Glutamatergic neuron (in vitro differentiated cells): ENCODE data around the gene SIPA1. TPM values are rescaled to one million over a fixed set of nuclear protein-coding genes. Genes with fewer than 3 reads are reported as not detected.

Experiments used
- DNase-seq: peaks from one replicate; pipeline ENCODE4 v3.0.0; 2022
- H3K27ac Mint-ChIP-seq: one replicate; pipeline ENCODE4 v1.8.0; 2020; ENCODE audit warnings: mild to moderate bottlenecking, mixed read lengths, inconsistent platforms; ENCODE audit not compliant: unreplicated experiment
- H3K27me3 Mint-ChIP-seq: one replicate; pipeline ENCODE4 v1.8.0; 2020; ENCODE audit warnings: mild to moderate bottlenecking, moderate library complexity, mixed read lengths, inconsistent platforms; ENCODE audit not compliant: unreplicated experiment
- H3K36me3 Mint-ChIP-seq: one replicate; pipeline ENCODE4 v1.8.0; 2020; ENCODE audit warnings: mild to moderate bottlenecking, mixed read lengths, inconsistent platforms; ENCODE audit not compliant: unreplicated experiment
- H3K4me1 Mint-ChIP-seq: one replicate; pipeline ENCODE4 v1.8.0; 2020; ENCODE audit warnings: mild to moderate bottlenecking, low read depth, mixed read lengths, inconsistent platforms; ENCODE audit not compliant: unreplicated experiment
- H3K4me3 Mint-ChIP-seq: one replicate; pipeline ENCODE4 v1.8.0; 2020; ENCODE audit warnings: mild to moderate bottlenecking, mixed read lengths, inconsistent platforms; ENCODE audit not compliant: unreplicated experiment
- H3K9me3 Mint-ChIP-seq: one replicate; pipeline ENCODE4 v1.8.0; 2020; ENCODE audit warnings: mild to moderate bottlenecking, moderate library complexity, mixed read lengths, inconsistent platforms; ENCODE audit not compliant: unreplicated experiment
- total RNA-seq: library from RNA; stranded (reverse); fragmentation: NEBNext Ultra II Directional; extraction: Animal tissue kit (Norgen Biotek cat#: 25700); gene quantifications from one replicate; pipeline ENCODE4 v1.2.1, GENCODE V29; 2021; ENCODE audit not compliant: unreplicated experiment
- TF ChIP-seq, protein P1 (sequence below): fragments of 200-600 bp; sonication (generic); IDR thresholded peaks from one replicate; pipeline ENCODE4 v1.5.0; 2021; ENCODE audit not compliant: partially characterized antibody, unreplicated experiment

SIPA1 gene
- total RNA-seq, 1 donor from 2014 or later: 21.4 TPM

GRCh38 chr11:65652511-65653228 is 14.8 kb downstream of the SIPA1 start:
- H3K27ac Mint-ChIP-seq: peak overlapping the region; percentile 99
- H3K4me1 Mint-ChIP-seq: peaks cover 12% of the 10 kb centered on the region
- DNase-seq: peak; percentile 93
- TF ChIP-seq, protein P1, sequence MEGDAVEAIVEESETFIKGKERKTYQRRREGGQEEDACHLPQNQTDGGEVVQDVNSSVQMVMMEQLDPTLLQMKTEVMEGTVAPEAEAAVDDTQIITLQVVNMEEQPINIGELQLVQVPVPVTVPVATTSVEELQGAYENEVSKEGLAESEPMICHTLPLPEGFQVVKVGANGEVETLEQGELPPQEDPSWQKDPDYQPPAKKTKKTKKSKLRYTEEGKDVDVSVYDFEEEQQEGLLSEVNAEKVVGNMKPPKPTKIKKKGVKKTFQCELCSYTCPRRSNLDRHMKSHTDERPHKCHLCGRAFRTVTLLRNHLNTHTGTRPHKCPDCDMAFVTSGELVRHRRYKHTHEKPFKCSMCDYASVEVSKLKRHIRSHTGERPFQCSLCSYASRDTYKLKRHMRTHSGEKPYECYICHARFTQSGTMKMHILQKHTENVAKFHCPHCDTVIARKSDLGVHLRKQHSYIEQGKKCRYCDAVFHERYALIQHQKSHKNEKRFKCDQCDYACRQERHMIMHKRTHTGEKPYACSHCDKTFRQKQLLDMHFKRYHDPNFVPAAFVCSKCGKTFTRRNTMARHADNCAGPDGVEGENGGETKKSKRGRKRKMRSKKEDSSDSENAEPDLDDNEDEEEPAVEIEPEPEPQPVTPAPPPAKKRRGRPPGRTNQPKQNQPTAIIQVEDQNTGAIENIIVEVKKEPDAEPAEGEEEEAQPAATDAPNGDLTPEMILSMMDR: no peak
- H3K9me3 Mint-ChIP-seq: peaks cover 18% of the 10 kb centered on the region
- H3K36me3 Mint-ChIP-seq: peaks cover 6% of the 10 kb centered on the region
- peaks cover 19% of the 10 kb centered on the region for H3K27me3 Mint-ChIP-seq
- peak overlapping the region; percentile 90 for H3K4me3 Mint-ChIP-seq

DNA sequence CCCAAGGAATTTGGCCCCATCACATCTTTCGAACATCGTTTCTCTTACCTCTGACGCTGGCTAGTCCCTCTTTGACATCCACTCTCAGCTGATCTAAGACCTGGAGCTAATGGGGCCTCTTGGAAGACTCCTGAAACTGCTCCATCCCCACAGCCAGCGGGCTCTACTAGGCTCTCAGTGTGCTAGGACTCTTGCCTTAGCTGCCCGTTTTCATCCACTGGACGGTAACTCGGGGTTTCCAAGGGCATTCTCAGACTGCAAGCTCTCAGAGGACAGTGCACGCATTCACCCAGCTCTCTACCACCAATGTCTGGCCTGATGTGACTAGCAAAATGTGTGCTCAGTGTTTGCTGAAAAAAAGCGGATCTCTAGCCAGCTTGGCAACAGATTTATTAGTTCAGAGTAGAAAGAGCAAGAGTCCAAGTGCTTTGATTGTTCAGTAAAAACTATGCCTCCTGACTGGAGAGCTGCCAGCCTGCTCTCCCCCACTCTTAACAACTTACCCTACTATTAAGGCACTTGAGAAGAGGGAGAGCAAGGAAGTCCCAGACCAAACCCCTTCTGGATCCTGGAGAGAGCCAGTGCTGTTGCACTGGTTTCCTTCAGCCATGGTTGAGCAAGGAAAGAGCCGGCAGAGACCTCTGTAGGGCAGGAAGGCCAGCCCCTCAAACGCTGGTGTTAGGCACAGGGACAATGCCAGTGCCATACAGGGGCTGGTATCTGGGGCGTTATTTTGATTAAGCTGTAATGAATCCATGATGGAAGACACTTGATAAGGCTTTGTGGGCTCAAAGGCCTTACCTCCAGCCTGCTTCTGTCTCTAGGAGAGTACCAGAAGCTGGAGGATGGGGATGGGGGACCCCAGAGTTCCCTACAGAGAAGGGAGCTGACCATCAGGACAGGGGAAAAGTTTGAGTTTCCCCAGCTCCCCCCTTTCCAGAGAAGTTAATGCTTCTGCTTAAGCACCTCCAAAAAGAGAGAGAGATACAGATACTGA is 15.6 kb downstream of the SIPA1 start:
- Mint-ChIP-seq H3K4me1 (peaks cover 12% of the 10 kb centered on the region), H3K27ac (peak overlapping the region; percentile 99), H3K4me3 (peak overlapping the region; percentile 90), H3K9me3 (peaks cover 14% of the 10 kb centered on the region), H3K36me3 (peaks cover 6% of the 10 kb centered on the region), H3K27me3 (peaks cover 15% of the 10 kb centered on the region)
- TF ChIP-seq, protein P1: no peak
- no peak for DNase-seq

GRCh38 chr11:65654375-65655349 is 16.8 kb downstream of the SIPA1 start:
- TF ChIP-seq, protein P1: no peak
- no peak overlapping the region for H3K4me3 Mint-ChIP-seq
- peaks cover 13% of the 10 kb centered on the region for H3K36me3 Mint-ChIP-seq
- H3K27me3 Mint-ChIP-seq: peaks cover 15% of the 10 kb centered on the region
- no peak overlapping the region for H3K27ac Mint-ChIP-seq
- H3K4me1 Mint-ChIP-seq: peaks cover 16% of the 10 kb centered on the region
- H3K9me3 Mint-ChIP-seq: peaks cover 16% of the 10 kb centered on the region
- DNase-seq: no peak

DNA sequence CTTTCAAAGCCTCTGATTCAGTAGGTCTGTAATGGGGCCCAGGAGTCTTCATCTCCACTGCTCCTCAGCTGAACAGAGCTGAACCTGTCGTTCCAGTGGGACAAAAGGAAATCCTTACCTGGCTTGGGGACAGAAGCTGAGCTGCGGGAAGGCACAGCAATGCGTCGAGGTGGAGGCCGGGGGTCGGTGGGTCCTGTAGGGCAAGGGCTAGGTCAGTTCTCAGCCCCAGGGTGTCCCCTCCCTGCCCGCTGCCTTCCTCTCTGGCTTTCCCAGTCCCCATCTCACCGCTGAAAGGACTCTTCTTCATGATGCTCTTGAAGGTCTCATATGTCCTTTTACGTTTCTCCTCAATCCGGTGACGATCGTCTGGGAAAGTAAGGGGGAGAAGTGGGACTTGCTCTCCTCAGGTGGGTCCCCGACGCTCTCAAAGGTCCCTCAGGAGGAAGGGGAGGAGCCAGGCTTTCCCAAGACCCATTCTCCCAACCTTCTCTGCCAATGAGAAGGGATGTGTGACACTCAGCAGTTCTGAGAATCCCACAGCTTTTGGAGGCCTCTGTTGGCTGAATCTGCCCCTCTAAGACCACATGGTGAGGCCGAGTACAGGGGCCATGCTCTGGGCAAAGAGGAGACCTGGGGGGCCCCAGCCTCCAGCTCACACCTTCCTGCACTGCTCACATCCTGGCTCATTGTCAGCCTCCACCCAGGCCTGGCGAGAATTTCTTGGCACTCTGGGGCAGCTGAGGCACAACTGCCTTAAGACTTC is 17.9 kb downstream of the SIPA1 start:
- Mint-ChIP-seq H3K27me3 (peaks cover 15% of the 10 kb centered on the region), H3K36me3 (peaks cover 13% of the 10 kb centered on the region), H3K4me3 (no peak overlapping the region), H3K9me3 (peaks cover 20% of the 10 kb centered on the region), H3K4me1 (peaks cover 13% of the 10 kb centered on the region), H3K27ac (no peak overlapping the region)
- TF ChIP-seq, protein P1: no peak
- DNase-seq: no peak
